Fibroblast of skin of left biceps (primary cell): ENCODE measurements around the gene PON3.
"Not testable (repeated sequence)": the region's sequence is repeated elsewhere in the genome, so short reads cannot be mapped to it uniquely, and the experiment has no call there.

ENCODE experiments used
- DNase-seq, 2 experiments: peaks; one replicate each; pipeline ENCODE4 v3.0.0-alpha.2; 2013; ENCODE audit warnings: low read depth in 2 of 2

PON3 gene

DNA sequence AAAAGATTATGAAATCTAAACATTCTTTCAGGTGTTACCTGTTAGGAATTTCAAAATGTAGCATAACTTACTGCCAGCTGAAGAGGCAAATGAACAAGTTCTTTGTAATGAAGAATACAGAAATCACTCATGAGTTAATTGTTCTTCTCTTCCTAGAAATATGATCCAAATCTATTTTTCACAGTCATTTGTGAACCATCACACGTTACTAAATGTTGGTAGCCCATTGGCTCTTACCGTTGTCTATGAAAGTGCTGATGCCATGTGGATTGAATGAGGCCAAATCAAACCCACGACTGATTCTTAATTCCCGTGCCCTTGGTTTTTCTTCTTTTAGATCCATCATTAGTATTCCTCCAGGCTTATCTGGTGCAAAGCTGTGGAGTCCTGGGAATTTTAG, 15.9 kb upstream of the PON3 start:
- no peak for DNase-seq

DNA sequence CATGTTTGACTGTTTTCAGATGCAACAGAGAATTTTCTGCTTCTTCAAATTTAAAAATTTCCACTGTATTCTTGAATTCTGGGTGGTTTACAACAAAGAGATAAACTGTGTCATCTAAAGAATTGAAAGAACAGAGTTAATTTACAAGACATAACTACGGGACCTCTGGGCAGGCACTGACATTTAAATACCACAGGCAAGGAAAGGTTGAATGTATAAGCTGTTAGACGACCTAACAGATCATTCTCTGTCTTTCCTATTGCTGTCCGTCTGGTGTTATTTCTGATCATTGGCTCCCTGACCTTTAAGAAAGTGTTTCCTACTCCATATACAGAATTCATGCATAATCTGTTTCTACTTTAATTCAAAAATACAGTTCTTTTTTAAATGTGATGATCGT, 15.5 kb upstream of the PON3 start:
- DNase-seq: no peak

DNA sequence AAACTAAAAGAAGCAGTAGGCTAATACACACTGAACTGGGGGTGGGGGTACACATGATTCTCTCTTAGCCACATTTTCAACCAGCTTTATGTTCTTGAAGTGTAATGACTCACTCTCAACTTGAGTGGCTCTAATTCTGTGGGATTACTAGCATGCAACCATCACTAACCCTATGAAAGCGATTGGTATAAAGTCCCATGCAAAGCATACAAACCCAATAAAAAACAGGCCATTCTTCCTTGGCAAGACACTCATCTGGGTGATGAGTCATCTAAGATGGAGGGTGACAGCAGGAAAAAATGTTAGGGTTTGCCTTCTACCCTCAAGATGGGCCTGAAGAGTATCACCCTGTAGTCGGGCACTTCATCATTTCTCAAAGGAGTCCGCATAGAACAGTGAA, 14.9 kb upstream of the PON3 start:
- no peak for DNase-seq

DNA sequence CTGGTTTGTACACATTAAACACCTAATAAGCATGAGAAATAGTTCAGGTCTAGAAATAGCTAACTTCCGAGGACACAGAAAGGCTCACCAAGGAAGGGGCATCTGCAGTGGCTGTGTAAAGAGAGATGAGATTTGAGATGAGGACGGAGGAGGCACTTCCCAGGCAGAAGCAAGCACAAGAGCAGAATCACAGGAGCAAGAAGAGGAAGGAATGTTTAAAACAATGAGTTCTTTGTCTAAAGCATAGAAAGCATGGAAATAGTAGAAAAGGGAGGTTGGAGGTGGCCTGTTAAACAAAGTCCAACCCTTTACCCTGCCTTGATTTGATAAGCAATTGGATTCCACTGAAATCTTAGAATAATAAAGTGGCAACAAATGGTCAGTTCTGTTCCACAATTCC, 11.6 kb upstream of the PON3 start:
- no peak for DNase-seq

DNA sequence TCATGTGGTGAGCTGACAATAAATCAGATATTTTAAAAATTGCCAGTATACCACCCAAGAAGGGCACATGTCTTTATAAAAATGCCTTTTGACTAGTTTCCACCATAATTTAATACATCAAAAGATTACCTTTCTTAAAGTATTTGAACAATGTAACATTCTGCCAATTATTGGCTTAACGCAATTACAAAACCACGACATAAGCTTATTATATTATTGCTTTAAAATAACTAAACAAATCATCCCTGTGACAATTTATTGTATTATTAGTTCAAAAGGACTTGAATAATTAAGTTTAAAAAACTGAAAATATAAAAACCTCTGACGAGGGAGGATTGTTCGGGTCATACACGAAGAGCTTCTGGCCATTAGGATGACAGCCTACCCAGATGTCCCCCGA, 9.6 kb upstream of the PON3 start:
- no peak for DNase-seq

DNA sequence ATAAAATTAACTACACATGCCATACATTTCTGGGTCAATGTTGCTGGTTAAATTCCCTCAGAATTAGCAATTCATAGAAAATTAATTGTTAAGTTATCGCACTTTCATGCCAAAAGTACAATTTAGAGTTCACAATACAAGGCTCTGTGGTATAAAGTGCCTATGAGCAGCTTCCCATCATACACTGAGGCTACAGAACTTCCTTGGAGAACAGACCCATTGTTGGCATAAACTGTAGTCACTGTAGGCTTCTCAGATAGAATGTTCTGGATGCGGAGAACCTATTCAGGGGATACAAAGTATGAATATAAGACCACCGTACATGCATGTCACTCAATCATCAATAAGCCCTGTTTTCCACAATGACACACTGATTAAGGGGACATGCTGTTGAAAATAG, 9.0 kb upstream of the PON3 start:
- no peak for DNase-seq

DNA sequence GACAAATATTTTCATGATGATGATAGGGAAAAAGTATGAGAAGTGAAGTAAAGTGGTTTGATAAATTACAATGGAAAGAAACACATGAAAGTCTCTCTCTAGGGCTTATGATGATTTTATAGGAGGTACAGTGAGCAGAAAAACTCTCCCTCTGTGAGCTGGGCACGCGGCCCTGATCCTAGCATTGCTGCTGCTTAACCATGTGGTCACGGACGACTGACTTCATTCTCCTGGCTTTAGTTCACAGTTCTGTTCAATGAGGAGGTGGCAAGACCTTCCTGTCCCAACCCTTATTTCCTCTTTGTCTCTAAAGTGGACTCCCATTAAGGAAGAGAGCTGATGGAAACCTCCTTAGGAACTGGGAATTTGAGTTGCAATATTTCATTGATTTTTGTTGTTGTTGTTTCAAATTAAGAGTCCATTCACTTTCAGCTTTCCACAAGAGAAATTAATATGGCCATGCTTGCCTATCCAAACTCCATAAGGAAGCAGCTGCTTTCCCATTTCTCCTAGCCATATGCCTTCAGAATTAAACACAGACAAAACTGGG, 8.2 kb upstream of the PON3 start:
- DNase-seq: no peak

DNA sequence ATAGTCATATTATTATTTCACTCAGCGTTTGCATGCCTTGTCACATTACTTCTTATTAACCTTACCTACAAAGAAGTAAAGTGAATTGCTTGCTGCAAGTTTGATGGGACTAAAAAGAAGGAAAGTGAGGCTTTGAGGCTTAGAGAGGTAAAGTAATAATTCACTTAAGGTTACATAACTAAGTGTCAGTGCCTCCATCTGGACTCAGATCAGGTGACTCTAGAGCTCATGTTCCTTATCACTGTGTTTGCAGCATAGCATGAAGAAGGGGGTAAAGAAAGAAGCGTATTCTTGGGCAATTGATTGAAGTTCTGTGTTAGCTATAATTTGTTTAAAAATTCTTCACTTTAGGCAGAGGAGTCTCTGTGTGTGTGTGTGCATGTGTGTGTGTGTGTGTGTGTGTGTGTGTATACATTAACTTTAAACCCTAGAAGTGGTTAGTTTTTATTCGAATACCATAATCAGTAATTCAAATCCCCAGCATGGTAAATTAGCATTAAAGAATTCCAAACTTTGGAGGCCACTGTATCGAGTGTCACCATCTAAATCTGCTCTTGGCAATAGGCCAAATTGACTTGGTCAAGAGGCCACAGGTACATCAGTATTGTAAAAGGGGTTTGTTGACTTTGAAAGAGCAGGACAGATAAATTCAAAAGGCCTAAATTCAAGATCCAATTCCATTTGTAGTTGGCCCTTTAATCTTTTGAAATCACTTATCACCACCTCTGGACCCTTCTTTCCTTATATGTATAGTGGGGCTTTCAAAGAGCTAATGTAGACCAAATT, 2.2 kb upstream of the PON3 start:
- no peak for DNase-seq

DNA sequence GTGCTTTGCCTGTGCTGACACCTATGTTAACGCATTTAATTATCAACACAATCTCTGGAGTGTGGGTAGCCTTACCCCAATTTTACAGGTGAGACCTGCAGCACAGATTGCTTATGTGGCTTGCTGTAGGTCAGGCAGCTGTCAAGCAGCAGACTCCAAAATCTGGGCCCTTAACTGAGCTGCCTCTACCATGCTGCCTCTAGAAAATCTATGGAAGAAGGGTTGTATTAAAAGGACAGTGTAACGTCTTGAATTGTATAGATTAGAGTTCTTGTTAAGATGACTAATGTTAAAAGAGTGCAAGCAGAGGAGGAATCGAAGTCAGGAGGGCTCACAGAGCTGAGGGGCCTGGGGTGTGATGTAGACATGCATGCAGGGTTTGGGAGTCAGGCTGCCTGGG, 1.2 kb upstream of the PON3 start:
- no peak for DNase-seq

DNA sequence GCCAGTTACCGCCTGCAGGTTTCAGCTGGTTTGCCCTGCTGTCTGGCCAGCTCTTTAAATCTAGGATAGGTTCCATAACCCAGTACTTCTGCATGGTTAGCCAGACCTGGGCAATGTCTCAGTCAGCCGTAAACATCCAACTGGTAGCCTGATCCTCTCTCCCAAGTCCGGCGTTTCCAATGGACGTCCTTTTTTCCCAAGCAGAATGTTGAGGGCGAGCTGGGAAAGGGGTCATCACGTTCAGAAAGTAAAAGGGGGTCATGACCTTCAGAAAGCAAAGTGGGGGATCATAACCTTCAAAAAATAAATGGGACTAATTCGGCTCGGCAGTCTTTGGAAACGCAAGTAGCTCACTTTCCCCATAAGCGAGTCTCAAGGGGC, 430 bp downstream of the PON3 start:
- no peak for DNase-seq

DNA sequence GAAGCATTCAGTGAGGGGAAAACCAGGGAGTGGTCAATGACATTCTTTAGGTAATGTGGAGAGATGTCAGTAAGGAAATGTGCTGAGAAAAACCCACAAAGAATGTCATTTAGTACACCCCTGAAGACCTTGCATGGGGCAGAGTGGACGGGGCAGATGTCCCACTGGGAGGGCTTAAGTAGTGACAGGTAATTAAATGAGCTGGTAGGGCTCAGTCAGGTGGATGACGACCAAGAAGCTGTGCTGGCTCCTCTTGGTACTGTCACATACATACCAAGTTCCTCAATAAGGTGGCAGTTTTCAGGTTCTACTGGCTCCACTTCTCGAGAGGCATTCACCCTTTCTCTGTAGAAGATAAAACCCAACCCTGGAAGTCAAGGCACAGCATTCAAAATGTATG, 1.8 kb downstream of the PON3 start:
- no peak for DNase-seq

DNA sequence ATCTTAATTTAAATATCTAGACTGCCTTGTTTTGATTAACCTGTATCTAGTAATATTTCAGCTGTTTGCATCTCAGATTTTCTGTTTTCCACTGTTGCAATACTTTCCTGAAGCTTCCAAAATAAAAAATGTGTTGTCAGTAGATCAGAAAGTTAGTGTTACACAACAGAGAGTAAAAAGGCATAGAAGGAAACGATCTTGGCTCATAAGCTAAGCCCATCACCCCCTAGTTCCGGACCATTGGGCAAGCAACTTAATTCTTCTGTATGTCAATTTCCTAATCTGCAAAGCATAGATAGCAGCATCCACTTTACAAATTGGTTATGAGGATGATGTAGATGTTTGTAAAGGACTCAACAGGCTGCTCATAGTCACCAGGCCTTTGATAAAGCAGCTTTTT, 4.4 kb downstream of the PON3 start:
- no peak for DNase-seq

DNA sequence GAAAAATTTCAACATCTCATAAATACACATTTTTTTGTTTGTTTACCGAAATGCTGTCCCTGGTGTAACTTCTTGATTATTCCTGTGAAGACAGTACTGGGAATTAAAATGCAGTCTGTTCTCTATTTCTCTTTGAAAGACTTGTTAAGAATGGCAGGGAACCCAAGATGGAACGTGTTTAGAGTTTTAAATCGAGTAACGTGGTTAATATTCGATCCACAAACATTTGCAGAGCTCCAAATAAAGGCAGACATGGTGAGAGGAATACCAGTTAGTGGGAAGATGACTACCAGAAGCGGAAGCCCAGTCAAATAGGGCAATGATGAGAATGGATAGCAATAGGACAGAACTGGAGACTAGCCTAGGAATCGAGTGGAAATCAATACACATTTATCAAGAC, 6.7 kb downstream of the PON3 start:
- no peak for DNase-seq

DNA sequence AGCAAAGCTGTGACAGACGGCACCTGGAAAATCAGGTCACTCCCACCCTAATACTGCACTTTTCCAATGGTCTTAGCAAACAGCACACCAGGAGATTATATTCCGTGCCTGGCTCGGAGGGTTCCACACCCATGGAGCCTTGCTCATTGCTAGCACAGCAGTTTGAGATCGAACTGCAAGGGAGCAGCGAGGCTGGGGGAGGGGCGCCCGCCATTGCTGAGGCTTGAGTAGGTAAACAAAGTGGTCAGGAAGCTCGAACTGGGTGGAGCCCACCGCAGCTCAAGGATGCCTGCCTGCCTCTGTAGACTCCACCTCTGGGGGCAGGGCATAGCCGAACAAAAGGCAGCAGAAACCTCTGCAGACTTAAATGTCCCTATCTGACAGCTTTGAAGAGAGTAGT, 16.7 kb downstream of the PON3 start:
- not testable (repeated sequence) for DNase-seq

DNA sequence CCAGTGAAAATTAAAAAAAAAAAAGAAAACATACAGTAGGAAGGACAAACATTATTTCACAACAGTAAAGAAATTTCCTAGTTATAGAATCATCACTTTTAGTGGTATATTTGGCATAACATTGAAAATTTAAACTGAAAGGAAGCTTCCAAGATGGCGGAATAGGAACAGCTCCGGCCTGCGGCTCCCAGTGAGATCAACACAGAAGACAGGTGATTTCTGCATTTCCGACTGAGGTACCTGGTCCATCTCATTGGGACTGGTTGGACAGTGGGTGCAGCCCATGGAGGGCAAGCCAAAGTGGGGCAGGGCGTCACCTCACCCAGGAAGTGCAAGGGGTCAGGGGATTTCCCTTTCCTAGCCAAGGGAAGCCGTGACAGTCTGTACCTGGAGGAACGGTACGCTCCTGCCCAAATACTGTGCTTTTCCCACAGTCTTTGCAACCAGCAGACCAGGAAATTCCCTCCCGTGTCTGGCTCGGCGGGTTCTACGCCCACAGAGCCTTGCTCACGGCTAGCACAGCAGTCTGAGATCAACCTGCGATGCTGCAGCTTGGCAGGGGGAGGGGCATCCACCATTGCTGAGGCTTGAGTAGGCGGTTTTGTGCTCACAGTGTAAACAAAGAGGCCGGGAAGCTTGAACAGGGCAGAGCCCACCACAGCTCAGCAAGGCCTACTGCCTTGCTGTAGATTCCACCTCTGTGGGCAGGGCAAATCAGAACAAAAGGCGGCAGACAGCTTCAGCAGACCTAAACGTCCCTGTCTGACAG, 19.4 kb downstream of the PON3 start:
- DNase-seq: no peak

DNA sequence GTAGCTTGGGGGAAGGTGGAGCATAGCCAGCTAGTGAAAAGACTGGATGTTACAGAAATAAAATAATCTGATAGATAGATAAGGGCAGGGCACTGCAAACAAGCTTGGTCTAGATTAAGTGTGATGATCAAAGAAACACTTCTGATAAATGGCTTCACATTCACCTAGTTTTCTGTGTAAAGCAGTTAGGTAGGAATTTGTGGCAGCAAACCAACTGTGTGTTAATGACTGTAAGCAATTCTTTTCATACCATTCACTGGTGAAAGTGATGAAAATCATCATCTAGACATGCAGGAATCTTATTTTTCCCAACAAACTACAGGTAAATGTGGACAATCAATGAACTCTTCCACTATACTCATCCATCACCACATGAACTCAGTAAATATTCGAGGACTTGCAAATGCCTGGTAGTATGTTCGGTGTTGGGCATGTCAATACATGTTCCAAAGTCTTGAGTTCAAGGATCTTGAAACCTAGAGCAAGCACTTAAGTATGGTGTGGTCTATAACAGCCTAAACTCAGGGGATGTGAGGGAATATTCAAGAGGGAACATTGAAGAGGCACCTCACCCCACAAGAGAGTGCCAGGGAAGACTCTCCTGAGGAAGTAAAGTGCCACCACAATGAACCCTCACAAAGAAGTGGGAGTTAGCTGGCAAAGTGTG, 20.5 kb downstream of the PON3 start:
- no peak for DNase-seq

DNA sequence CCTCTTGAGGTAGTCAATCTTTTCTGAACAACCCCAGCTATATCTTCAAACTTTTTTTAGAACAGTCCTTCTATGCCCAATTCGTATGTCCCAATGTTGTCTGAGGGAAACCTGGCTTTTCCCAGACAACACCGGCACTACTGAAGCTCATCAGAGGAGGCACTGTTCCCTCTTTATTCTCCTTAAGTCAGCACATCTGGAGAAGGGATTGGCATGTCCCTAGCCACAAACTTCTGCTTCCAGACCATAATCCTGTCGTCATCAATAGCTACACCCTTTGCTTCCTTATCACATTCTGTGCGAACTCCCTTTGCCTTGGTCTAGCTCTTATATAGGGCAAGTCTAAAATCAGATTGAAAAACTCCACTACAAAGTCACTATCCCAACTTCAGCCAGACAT, 22.9 kb downstream of the PON3 start:
- no peak for DNase-seq

DNA sequence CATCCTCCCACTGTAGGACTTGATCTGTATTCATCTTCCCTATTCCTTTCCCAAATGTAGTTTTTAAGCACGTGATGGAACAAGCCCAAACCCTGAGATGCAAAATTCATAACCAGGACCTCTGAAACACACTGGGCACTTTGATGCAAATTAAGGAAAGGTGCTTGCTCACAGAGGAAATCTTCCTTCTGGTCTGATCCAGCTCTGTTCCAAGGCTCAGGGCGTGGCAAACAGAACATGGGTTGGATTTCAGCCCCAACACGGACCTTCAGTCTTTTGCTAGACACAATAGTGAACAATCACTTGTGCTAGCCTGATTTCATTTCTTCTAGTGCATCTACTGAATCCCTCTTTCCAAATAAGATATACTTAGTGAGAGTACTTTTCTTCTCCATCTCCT, 27.9 kb downstream of the PON3 start:
- no peak for DNase-seq

DNA sequence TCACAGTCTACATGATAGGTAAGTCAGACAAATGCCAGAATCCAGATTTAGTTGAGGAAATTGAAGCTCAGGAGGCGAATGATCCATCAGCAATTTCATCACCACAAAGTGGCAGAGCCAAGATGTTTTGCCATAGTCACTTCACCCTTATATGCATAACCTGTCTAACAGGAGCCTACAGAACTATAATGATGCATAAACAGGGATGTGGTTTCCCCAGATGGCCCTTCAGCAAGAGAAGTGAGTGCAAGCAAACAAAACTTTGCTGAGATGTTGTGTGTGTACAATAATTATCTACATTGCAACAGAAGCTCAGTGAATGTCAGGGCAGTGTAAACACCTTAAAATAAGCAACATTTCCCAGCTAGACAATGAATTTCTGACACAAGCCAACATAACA, 28.6 kb downstream of the PON3 start:
- no peak for DNase-seq

DNA sequence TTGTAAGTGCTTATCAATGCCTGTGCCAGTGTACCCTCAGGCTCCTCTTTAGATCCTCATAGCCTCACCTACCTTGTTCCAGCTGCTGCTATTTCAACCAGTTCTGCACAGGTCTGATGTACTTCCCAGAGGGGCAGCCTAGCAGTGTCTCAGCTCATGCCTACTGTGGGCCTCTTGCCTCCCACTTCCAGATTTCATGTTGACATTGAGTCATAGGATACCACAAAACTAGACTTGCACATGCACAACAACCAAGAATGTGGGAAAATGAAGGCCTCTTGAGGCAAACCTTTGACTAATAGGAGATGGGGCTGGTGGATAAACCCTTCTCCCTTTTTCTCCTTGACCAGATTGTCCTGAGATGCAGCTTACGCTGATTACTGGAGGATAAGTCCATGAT, 31.0 kb downstream of the PON3 start:
- DNase-seq: no peak

DNA sequence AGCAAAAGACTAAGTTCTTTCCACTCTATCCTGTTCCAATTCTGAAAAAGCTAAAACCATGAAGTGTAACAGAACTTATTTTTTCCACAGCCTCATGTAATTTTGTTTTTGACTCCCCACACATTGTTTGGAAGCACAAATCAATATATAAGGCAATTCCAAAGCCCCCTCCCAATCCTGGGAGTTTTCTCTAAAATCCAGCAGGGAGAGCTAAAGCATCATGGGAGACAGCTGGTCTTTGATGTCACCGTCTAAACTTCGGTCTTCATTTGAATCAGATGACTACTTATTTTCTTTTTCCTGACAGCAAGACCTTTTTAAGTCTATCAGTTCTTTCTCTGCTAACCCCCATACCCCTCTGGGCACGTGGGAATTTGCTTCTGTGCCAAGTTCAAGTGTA, 38.6 kb downstream of the PON3 start:
- DNase-seq: no peak

DNA sequence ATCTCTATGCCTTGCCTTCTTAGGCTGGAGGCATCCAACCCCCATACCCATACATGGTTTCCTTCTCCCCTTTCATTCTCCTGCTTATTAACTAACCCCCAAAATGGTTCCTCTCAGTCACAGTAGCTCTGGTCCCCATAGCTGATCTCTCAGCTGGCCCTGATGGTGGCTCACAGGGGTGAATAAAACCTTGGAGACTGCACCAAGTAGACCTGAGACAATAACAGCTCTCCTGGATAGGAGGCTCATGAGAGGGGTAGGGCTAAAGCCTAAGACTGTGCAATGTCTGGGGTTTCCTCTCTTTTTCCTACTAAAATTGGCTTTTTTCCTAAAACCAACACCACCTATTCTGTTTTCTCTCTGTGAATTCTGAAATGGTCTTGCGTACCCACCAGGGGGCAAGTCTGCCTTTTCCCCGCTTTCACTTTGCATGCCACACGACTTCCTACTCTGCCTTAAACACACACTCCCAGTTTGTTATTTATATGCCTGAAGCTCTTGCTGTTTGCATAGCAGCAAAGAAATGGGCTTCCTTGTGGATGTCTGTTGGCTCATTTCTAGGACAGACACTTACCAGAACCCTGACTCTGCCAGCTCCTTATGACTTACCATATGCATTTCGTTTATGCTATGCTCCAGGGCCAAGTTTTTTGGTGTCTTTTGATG, 53.4 kb downstream of the PON3 start:
- no peak for DNase-seq
